ENCODE results near the gene ZSCAN20.

Gene ZSCAN20

GRCh38 chr1:33519240-33519884 lies 46.9 kb downstream of the ZSCAN20 start:
- no peaks in the 10 kb centered on the region for H4K20me1 ChIP-seq (ENCODE audit: insufficient read depth, low read length)
- H3K4me1 ChIP-seq (ENCODE audit: insufficient read depth, low read length): no peaks in the 10 kb centered on the region
- ATAC-seq (ENCODE audit: insufficient read depth, low read depth) (no peak), DNase-seq (no peak)
- H3K79me2 ChIP-seq (ENCODE audit: insufficient read depth, low read length): no peaks in the 10 kb centered on the region
- no peak overlapping the region for H3K27ac ChIP-seq (ENCODE audit: low read length)
- peaks cover 12% of the 10 kb centered on the region for H3K27me3 ChIP-seq (ENCODE audit: insufficient read depth, low read length, poor library complexity)
- no peaks in the 10 kb centered on the region for H3K36me3 ChIP-seq (ENCODE audit: insufficient read depth, low read length)
- no peaks in the 10 kb centered on the region for H3K9me3 ChIP-seq (ENCODE audit: insufficient read depth, low read length, severe bottlenecking)
- TF ChIP-seq CTCF (IDR thresholded peaks at IDR 0.05; ENCODE audit: borderline replicate concordance, extremely low read depth, low read length, poor library complexity, severe bottlenecking) (no peak), EZH2 (IDR thresholded peaks at IDR 0.05; ENCODE audit: borderline replicate concordance, low read depth, low read length, severe bottlenecking) (no peak)
- H2AFZ ChIP-seq (ENCODE audit: low read depth, low read length): no peak overlapping the region
- H3K4me3 ChIP-seq (ENCODE audit: low read depth in 1 of 2, low read length in 2 of 2): no peak overlapping the region
- H3K4me2 ChIP-seq (ENCODE audit: insufficient read depth, low read length): no peak overlapping the region
- no peak overlapping the region for H3K9ac ChIP-seq (ENCODE audit: low read depth, low read length)

GRCh38 chr1:33524586-33524985 lies 52.1 kb downstream of the ZSCAN20 start:
- TF ChIP-seq CTCF (IDR thresholded peaks at IDR 0.05; ENCODE audit: borderline replicate concordance, extremely low read depth, low read length, poor library complexity, severe bottlenecking): no peak
- no peak for TF ChIP-seq EZH2 (IDR thresholded peaks at IDR 0.05; ENCODE audit: borderline replicate concordance, low read depth, low read length, severe bottlenecking)
- peaks cover 3% of the 10 kb centered on the region for H3K27me3 ChIP-seq (ENCODE audit: insufficient read depth, low read length, poor library complexity)
- no peak overlapping the region for H3K4me3 ChIP-seq (ENCODE audit: low read depth in 1 of 2, low read length in 2 of 2)
- no peaks in the 10 kb centered on the region for H3K9me3 ChIP-seq (ENCODE audit: insufficient read depth, low read length, severe bottlenecking)
- no peak for DNase-seq
- H4K20me1 ChIP-seq (ENCODE audit: insufficient read depth, low read length): no peaks in the 10 kb centered on the region
- H3K9ac ChIP-seq (ENCODE audit: low read depth, low read length): no peak overlapping the region
- no peaks in the 10 kb centered on the region for H3K4me1 ChIP-seq (ENCODE audit: insufficient read depth, low read length)
- H3K36me3 ChIP-seq (ENCODE audit: insufficient read depth, low read length): no peaks in the 10 kb centered on the region
- H3K4me2 ChIP-seq (ENCODE audit: insufficient read depth, low read length): no peak overlapping the region
- no peak overlapping the region for H2AFZ ChIP-seq (ENCODE audit: low read depth, low read length)
- H3K27ac ChIP-seq (ENCODE audit: low read length): no peak overlapping the region
- ATAC-seq (ENCODE audit: insufficient read depth, low read depth): no peak
- H3K79me2 ChIP-seq (ENCODE audit: insufficient read depth, low read length): no peaks in the 10 kb centered on the region

- Histone ChIP-seq H3K27me3 (ENCODE audit: insufficient read depth, low read length, poor library complexity) (peaks cover 3% of the 10 kb centered on the region), H3K4me2 (ENCODE audit: insufficient read depth, low read length) (no peak overlapping the region)
Observed at GRCh38 chr1:33527934-33528333, 55.5 kb downstream of the ZSCAN20 start.

More at GRCh38 chr1:33527934-33528333, 55.5 kb downstream of the ZSCAN20 start:
- TF ChIP-seq CTCF (IDR thresholded peaks at IDR 0.05; ENCODE audit: borderline replicate concordance, extremely low read depth, low read length, poor library complexity, severe bottlenecking): no peak
- TF ChIP-seq EZH2 (IDR thresholded peaks at IDR 0.05; ENCODE audit: borderline replicate concordance, low read depth, low read length, severe bottlenecking): no peak
- no peaks in the 10 kb centered on the region for H4K20me1 ChIP-seq (ENCODE audit: insufficient read depth, low read length)
- DNase-seq: no peak
- H3K9ac ChIP-seq (ENCODE audit: low read depth, low read length): no peak overlapping the region
- no peaks in the 10 kb centered on the region for H3K9me3 ChIP-seq (ENCODE audit: insufficient read depth, low read length, severe bottlenecking)
- no peak for ATAC-seq (ENCODE audit: insufficient read depth, low read depth)
- no peaks in the 10 kb centered on the region for H3K4me1 ChIP-seq (ENCODE audit: insufficient read depth, low read length)
- no peaks in the 10 kb centered on the region for H3K79me2 ChIP-seq (ENCODE audit: insufficient read depth, low read length)
- no peak overlapping the region for H2AFZ ChIP-seq (ENCODE audit: low read depth, low read length)
- H3K27ac ChIP-seq (ENCODE audit: low read length): no peak overlapping the region
- no peak overlapping the region for H3K4me3 ChIP-seq (ENCODE audit: low read depth in 1 of 2, low read length in 2 of 2)
- no peaks in the 10 kb centered on the region for H3K36me3 ChIP-seq (ENCODE audit: insufficient read depth, low read length)

Measured in DND-41 (cell line).